H1 (cell line): ENCODE measurements around the gene OSBPL9. TPM values are rescaled to one million over a fixed set of nuclear protein-coding genes. Genes with fewer than 3 reads are reported as not detected.

ENCODE experiments used
- CEBPB ChIP-seq: IDR thresholded peaks from 2 replicates; pipeline ENCODE4 v1.6.1; 2012; ENCODE audit warnings: low read depth, low read length
- CHD1 ChIP-seq: IDR thresholded peaks from 2 replicates; pipeline ENCODE4 v1.6.1; 2012; ENCODE audit warnings: low read depth, low read length, improper control_type of control experiment
- CREB1 ChIP-seq: IDR thresholded peaks from 2 replicates; pipeline ENCODE4 v1.6.1; 2012; ENCODE audit warnings: inconsistent platforms
- FOSL1 ChIP-seq: IDR thresholded peaks from 2 replicates; pipeline ENCODE4 v1.6.1; 2011; ENCODE audit warnings: mild to moderate bottlenecking, low read depth, low read length, moderate library complexity; ENCODE audit not compliant: insufficient read depth
- JUND ChIP-seq: IDR thresholded peaks from 2 replicates; pipeline ENCODE4 v1.6.1; 2011; ENCODE audit warnings: mild to moderate bottlenecking, improper control_type of control experiment, low read length
- KDM4A ChIP-seq: IDR thresholded peaks from one replicate; pipeline ENCODE4 v1.7.1; 2012; ENCODE audit warnings: low read depth, mild to moderate bottlenecking, moderate library complexity, low read length, inconsistent platforms; ENCODE audit not compliant: severe bottlenecking
- MAFK ChIP-seq: IDR thresholded peaks from 2 replicates; pipeline ENCODE4 v1.6.1; 2012; ENCODE audit warnings: low read depth, mild to moderate bottlenecking, improper control_type of control experiment, low read length
- NANOG ChIP-seq: IDR thresholded peaks from 2 replicates; pipeline ENCODE4 v1.6.1; 2011; ENCODE audit warnings: low read length, low read depth, mild to moderate bottlenecking, inconsistent platforms; ENCODE audit not compliant: insufficient read depth, poor library complexity, severe bottlenecking
- NRF1 ChIP-seq: IDR thresholded peaks from 2 replicates; pipeline ENCODE4 v1.6.1; 2011; ENCODE audit warnings: mild to moderate bottlenecking, low read depth, low read length, improper control_type of control experiment
- PHF8 ChIP-seq: fragments of 200-600 bp; sonication (generic); conservative IDR thresholded peaks from 2 replicates; pipeline ENCODE4 v1.7.1; 2012; ENCODE audit warnings: low read depth, mild to moderate bottlenecking, inconsistent platforms, low read length, moderate library complexity
- POLR2A ChIP-seq, 2 experiments: IDR thresholded peaks; 1 replicate in 1 of 2; 2 replicates in 1 of 2; pipeline ENCODE4 v1.6.1; 2011; ENCODE audit warnings: low read depth in 2 of 2, low read length in 2 of 2, mild to moderate bottlenecking in 2 of 2; ENCODE audit errors: control extremely low read depth in 1 of 2
- POLR2AphosphoS5 ChIP-seq: IDR thresholded peaks from 2 replicates; pipeline ENCODE4 v1.6.1; 2011; ENCODE audit warnings: low read depth, low read length
- RAD21 ChIP-seq, 2 experiments: IDR thresholded peaks in 1 of 2; conservative IDR thresholded peaks in 1 of 2; 2 replicates each; pipeline ENCODE4 v1.6.1; 2011; ENCODE audit warnings: low read depth in 2 of 2, low read length in 2 of 2, improper control_type of control experiment in 1 of 2, inconsistent platforms in 1 of 2, mild to moderate bottlenecking in 1 of 2, moderate library complexity in 1 of 2
- RBBP5 ChIP-seq: IDR thresholded peaks from 2 replicates; pipeline ENCODE4 v1.7.1; 2012; ENCODE audit warnings: low read depth, mild to moderate bottlenecking, inconsistent platforms, low read length, moderate library complexity, borderline replicate concordance
- RXRA ChIP-seq: IDR thresholded peaks from 2 replicates; pipeline ENCODE4 v1.6.1; 2011; ENCODE audit warnings: low read depth, mild to moderate bottlenecking, low read length, moderate library complexity; ENCODE audit not compliant: insufficient read depth
- SIN3A ChIP-seq, 2 experiments: IDR thresholded peaks in 1 of 2; conservative IDR thresholded peaks in 1 of 2; 2 replicates each; pipeline ENCODE4 v1.6.1; 2011 to 2012; ENCODE audit warnings: low read length in 2 of 2, improper control_type of control experiment in 1 of 2, low read depth in 1 of 2, mild to moderate bottlenecking in 1 of 2
- SP1 ChIP-seq: IDR thresholded peaks from 2 replicates; pipeline ENCODE4 v1.6.1; 2011; ENCODE audit warnings: low read depth, low read length
- TAF1 ChIP-seq: IDR thresholded peaks from 2 replicates; pipeline ENCODE4 v1.6.1; 2011; ENCODE audit warnings: mild to moderate bottlenecking, low read depth, low read length
- TBP ChIP-seq: IDR thresholded peaks from 2 replicates; pipeline ENCODE4 v1.6.1; 2011; ENCODE audit warnings: low read depth, low read length, improper control_type of control experiment
- TCF12 ChIP-seq: IDR thresholded peaks from 2 replicates; pipeline ENCODE4 v1.6.1; 2011; ENCODE audit warnings: low read depth, mild to moderate bottlenecking, low read length
- ZNF274 ChIP-seq: IDR thresholded peaks from 2 replicates; pipeline ENCODE4 v1.7.0; 2012; ENCODE audit warnings: low read length, borderline replicate concordance; ENCODE audit errors: extremely low read depth
- polyA plus RNA-seq, 7 experiments: library from polyadenylated mRNA; depleted of rRNA in 3 of 7; stranded (reverse) in 5 of 7; unstranded in 2 of 7; fragments of >200 nt in 5 of 7; fragments of 200-250 nt in 2 of 7; gene quantifications; 1 replicate in 5 of 7; 2 replicates in 1 of 7; 4 replicates in 1 of 7; pipeline versions ENCODE4 v1.2.1 to v1.2.3, GENCODE V29; 2011 to 2013; ENCODE audit warnings: missing spikeins in 2 of 7, mixed read lengths in 2 of 7
- total RNA-seq: library from RNA; stranded (reverse); fragmentation: NEBNext Ultra II Directional; extraction: Animal tissue kit (Norgen Biotek cat#: 25700); gene quantifications from 2 replicates; pipeline ENCODE4 v1.2.1, GENCODE V29; 2021
- TF ChIP-seq, protein P1 (sequence below): IDR thresholded peaks from 2 replicates; pipeline ENCODE4 v1.6.1; 2012; ENCODE audit warnings: inconsistent platforms
- TF ChIP-seq, protein P2 (sequence below): IDR thresholded peaks from 2 replicates; pipeline ENCODE4 v1.6.1; 2012; ENCODE audit warnings: low read length, inconsistent platforms

Gene OSBPL9
- total and polyA plus RNA-seq, 2 of the 8 experiments (the other 6 are each of a cell fraction or from before 2014, with no cell fraction given), result 58.2 to 71.6 TPM

DNA sequence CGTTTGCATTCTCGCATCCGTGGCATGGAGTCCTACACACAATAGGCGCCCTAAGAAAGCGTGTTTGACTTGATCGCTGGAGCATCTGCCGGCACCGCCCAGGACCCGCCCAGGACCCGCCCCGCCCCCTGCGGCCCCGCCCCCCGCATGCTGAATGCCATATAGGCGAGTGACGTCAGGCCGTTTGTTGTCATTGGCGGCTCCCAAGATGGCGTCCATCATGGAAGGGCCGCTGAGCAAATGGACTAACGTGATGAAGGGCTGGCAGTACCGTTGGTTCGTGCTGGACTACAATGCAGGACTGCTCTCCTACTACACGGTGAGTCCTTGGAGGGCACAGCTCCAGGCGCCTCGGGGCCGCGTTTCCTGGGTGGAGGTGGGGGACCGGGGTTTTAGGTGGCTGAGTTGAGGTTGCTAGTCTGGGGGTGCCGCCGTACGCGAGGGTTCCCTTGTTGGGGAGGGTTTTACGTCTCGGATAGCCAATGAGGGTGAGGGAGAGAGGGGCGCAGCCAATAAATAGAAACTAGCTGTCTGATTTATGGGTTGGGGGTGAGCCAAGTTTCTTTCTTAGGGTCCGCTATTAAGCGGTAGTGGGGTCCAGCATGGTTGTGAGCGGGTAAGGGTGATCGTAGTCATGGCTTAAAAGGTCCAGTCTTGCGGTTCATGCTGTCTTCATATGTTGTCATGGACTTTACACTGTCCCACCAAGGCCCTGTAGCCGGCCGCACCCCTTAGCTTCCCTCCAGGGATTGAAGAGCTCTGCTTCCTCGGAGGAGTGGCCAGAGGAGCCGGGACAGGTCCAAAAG, at the start of gene OSBPL9 (continued):
- peak; percentile 88 for TF ChIP-seq TAF1
- no peak for TF ChIP-seq CHD1
- peak; percentile 81 for TF ChIP-seq KDM4A
- no peak for TF ChIP-seq NANOG
- TF ChIP-seq, protein P1, sequence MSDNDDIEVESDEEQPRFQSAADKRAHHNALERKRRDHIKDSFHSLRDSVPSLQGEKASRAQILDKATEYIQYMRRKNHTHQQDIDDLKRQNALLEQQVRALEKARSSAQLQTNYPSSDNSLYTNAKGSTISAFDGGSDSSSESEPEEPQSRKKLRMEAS, result peak; percentile 34
- TF ChIP-seq RXRA, result no peak
- TF ChIP-seq CREB1, result peak; percentile 84
- peak; percentile 96 for TF ChIP-seq PHF8
- TF ChIP-seq SP1, result peak; percentile 69
- TF ChIP-seq RBBP5, result peak; percentile 79; the same call in 1 of the 2 replicates
- no peak for TF ChIP-seq TCF12
- TF ChIP-seq RAD21 (IDR thresholded peaks at IDR 0.05 in 1 of 2, conservative IDR thresholded peaks at IDR 0.05 in 1 of 2; ENCODE audit: low read depth in 2 of 2, low read length in 2 of 2), result no peak
- TF ChIP-seq MAFK, result no peak
- no peak for TF ChIP-seq ZNF274
- TF ChIP-seq JUND, result peak; percentile 48; the same call in 1 of the 2 replicates
- peak; percentile 88 to 96 for TF ChIP-seq POLR2A (IDR thresholded peaks at IDR 0.05; ENCODE audit: control extremely low read depth in 1 of 2, low read depth in 2 of 2, low read length in 2 of 2)
- peak; percentile 32 to 80; a peak in 2 of 4 replicates for TF ChIP-seq SIN3A (conservative IDR thresholded peaks at IDR 0.05 in 1 of 2, IDR thresholded peaks at IDR 0.05 in 1 of 2; ENCODE audit: low read depth in 1 of 2, low read length in 2 of 2)
- TF ChIP-seq POLR2AphosphoS5, result peak; percentile 90
- peak; percentile 85 for TF ChIP-seq TBP
- TF ChIP-seq, protein P2, sequence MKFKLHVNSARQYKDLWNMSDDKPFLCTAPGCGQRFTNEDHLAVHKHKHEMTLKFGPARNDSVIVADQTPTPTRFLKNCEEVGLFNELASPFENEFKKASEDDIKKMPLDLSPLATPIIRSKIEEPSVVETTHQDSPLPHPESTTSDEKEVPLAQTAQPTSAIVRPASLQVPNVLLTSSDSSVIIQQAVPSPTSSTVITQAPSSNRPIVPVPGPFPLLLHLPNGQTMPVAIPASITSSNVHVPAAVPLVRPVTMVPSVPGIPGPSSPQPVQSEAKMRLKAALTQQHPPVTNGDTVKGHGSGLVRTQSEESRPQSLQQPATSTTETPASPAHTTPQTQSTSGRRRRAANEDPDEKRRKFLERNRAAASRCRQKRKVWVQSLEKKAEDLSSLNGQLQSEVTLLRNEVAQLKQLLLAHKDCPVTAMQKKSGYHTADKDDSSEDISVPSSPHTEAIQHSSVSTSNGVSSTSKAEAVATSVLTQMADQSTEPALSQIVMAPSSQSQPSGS, result peak; percentile 82; the same call in 1 of the 2 replicates
- no peak for TF ChIP-seq NRF1
- TF ChIP-seq FOSL1, result no peak
- TF ChIP-seq CEBPB, result no peak
